Mesodermal cell (in vitro differentiated cells): ENCODE data around the gene MACF1.

ENCODE experiments used
- H3K27ac ChIP-seq: 2 replicates; pipeline ENCODE4 v1.7.0; 2013; ENCODE audit warnings: mild to moderate bottlenecking, low read depth, low read length, moderate library complexity; ENCODE audit not compliant: severe bottlenecking
- H3K36me3 ChIP-seq: 2 replicates; pipeline ENCODE4 v1.7.1; 2013; ENCODE audit warnings: mild to moderate bottlenecking, low read length, moderate library complexity; ENCODE audit not compliant: control insufficient read depth, insufficient read depth
- H3K4me1 ChIP-seq: one replicate; pipeline ENCODE4 v1.7.1; 2013; ENCODE audit warnings: mild to moderate bottlenecking, low read length; ENCODE audit not compliant: insufficient read depth, control insufficient read depth, poor library complexity, severe bottlenecking
- H3K4me3 ChIP-seq: 2 replicates; pipeline ENCODE4 v1.7.0; 2013; ENCODE audit warnings: low read length, control low read depth, mild to moderate bottlenecking; ENCODE audit not compliant: insufficient read depth, poor library complexity, severe bottlenecking; ENCODE audit errors: extremely low read depth
- H3K9me3 ChIP-seq: 2 replicates; pipeline ENCODE4 v1.7.1; 2013; ENCODE audit warnings: mild to moderate bottlenecking, low read length, moderate library complexity; ENCODE audit not compliant: control insufficient read depth
- WGBS, 2 experiments: methylation state at CpG; one replicate each; pipeline ENCODE4 v1.1.5; 2013; ENCODE audit warnings: missing lambda C conversion rate in 2 of 2; ENCODE audit not compliant: insufficient coverage in 2 of 2; 5-methylcytosine and 5-hydroxymethylcytosine counted together

MACF1 gene

DNA sequence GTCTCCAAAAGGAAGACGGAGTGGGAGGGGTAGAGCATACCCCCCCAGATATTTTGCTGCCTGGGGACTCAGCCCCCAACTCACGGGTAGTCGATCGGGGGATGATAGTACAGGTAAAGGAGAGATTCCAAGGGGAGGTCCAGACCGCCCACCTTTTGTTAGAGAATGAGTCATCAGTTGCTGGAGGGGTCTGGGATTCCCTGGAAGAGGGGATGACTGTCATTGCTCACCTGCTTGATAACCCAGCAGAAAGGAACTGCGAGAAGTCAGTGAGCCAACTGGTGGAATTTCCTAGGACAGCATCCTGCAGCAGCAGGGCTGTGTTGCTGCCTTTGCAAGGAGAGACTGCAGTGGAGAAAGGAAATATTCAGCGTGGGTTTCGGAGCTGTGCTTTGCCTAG lies 64.4 kb downstream of the MACF1 start:
- peaks cover 53% of the 10 kb centered on the region for H3K4me1 ChIP-seq
- WGBS, 2 experiments, result 28 to 46% methylated on average over 3 to 5 of the region's 8 CpGs
- no peak overlapping the region for H3K4me3 ChIP-seq
- H3K36me3 ChIP-seq, result peaks cover 41% of the 10 kb centered on the region
- no peaks in the 10 kb centered on the region for H3K9me3 ChIP-seq
- H3K27ac ChIP-seq, result peak overlapping the region; percentile 71

DNA sequence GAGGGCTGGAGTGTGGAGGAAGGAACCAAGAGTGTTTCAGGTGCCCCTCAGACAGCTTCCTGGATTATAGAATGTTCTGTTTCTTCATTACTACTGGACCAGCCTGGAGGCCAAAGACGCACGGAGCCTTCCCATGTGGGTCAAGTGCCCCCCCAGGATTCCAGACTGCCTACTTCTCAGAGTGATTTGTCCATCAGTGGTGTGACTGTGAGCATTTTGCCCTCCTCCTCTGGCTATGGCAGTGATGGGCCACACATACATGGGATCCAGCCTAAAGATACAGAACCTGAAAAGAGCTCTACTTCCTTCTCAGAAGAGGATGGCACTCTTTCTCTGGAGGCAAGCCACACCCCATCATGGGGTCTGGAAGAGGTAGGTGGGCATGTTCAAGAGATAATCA lies 64.9 kb downstream of the MACF1 start:
- WGBS, 2 experiments, result 70 to 100% methylated on average over 2 of the region's 2 CpGs
- H3K9me3 ChIP-seq, result no peaks in the 10 kb centered on the region
- peaks cover 38% of the 10 kb centered on the region for H3K36me3 ChIP-seq
- no peak overlapping the region for H3K4me3 ChIP-seq
- H3K27ac ChIP-seq, result peak overlapping the region; percentile 39
- H3K4me1 ChIP-seq, result peaks cover 53% of the 10 kb centered on the region

DNA sequence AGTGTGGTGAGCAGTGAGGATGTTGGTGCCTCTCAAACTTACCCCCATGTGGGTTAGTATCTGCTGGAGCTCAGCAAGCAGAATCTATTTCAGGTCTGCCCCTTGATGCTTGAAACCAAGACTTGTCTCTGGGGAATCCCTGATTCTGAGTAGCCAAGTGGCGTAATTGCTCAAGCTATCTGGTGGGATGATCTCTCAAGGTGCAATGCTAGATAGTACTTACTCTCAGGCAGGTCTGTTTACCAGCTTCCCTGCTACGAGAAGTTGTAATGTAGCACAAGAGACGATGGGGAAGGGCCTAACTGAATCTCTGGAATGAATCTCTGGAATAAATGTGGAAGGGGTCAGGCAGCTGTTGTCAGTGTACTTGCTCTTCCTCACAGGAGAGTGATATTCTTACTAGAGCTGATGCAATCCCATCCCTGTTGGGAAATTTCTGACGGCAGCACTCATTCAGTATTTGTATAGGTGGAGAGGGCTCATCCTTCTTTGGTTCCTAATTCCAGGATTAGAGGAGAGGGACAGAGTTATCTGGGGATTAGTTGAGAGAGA lies 65.4 kb downstream of the MACF1 start:
- no peak overlapping the region for H3K4me3 ChIP-seq
- peaks cover 53% of the 10 kb centered on the region for H3K4me1 ChIP-seq
- no peaks in the 10 kb centered on the region for H3K9me3 ChIP-seq
- H3K27ac ChIP-seq, result peak overlapping the region; percentile 39
- WGBS, 2 experiments, result 85 to 92% methylated on average over 4 of the region's 4 CpGs
- peaks cover 38% of the 10 kb centered on the region for H3K36me3 ChIP-seq

DNA sequence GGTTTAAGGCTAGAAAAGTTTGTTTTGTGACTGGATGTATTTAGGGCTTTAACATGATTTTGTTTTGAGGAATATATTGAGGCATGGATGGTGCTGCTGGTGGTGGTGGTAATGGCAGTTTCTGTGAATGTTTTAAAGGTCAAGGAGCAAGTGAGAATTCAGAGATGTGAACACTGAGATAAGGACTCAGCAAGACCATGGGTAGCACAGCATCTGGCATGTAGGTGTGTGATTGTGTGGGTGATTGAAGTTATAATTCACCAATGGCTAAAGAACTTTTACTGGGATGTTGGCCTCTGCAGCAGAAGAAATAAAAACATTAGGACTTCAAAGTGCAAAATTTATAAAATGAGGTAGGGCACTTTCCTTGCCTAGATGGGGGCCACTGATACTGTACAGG lies 65.9 kb downstream of the MACF1 start:
- no peak overlapping the region for H3K4me3 ChIP-seq
- peaks cover 41% of the 10 kb centered on the region for H3K36me3 ChIP-seq
- no peak overlapping the region for H3K27ac ChIP-seq
- H3K4me1 ChIP-seq, result peaks cover 56% of the 10 kb centered on the region
- no peaks in the 10 kb centered on the region for H3K9me3 ChIP-seq

DNA sequence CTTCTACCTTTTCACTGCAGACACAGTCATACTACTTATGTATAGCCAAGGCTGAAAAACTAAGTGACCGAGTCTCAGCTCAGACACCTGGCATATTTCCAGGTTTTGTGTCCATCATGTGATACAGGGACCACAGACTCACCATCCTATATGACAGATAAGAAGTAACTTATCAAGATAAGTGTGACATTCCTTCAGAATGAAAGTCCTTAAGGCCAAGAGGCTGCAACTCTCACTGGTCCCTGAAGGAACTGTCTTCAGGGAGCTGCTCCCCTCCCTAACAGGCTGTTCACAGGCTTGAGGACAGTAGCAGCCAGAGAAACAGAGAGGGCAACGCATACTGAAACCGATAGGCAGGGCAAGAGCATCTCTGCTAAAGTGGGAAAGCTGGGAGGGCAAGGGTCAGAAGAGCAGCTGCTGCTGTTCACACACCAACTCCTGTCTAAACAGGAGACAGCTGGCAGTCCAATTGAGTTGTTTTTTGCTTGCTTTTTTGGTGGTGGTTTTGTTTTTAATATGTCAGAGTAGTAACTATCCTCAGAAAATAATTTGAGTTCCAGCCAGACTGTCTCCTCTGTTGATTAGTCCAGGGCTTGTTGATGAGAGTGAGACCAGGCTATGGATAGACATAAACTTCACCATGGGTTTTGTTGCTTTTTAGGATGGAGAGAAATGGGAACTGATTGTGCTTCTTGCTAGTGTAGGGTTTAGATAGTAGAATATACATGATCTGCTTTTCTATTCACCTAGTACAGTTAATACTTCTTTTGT lies 67.7 kb downstream of the MACF1 start:
- 42 to 74% methylated on average over 2 to 3 of the region's 3 CpGs for WGBS, 2 experiments
- H3K4me1 ChIP-seq, result peaks cover 51% of the 10 kb centered on the region

DNA sequence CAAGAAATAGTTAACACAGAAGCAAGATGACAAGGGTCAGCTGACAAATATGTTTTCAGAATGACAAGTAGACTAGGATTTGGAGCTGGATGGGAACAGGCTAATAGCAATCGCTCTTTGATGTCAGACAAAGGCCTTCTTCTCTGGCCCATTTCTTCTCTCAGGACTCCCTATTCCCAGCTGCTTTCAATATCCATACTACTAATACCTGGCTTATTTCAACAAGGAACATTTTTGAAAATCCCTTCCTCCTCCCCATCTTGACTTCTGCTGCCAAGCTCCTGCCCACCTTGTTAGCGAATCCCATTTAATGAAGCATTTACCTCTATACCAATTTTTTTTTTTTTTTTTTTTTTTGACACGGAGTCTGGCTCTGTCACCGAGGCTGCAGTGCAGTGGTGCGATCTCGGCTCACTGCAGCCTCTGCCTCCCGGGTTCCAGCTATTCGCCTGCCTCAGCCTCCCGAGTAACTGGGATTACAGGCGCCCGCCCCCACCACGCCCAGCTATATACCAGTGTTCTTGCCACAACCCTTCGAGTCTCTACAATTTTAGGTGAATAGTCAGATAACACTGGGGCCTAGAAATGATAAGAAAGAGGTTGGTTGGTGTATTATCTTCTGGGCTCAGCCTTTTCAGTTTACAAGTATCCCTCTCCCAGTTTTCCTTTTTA lies 68.4 kb downstream of the MACF1 start:
- Histone ChIP-seq H3K4me1 (peaks cover 44% of the 10 kb centered on the region), H3K4me3 (no peak overlapping the region)

More for the DNA sequence above, 67.7 kb downstream of the MACF1 start:
- peaks cover 42% of the 10 kb centered on the region for H3K36me3 ChIP-seq
- no peaks in the 10 kb centered on the region for H3K9me3 ChIP-seq
- H3K27ac ChIP-seq, result peak overlapping the region; percentile 11
- H3K4me3 ChIP-seq, result no peak overlapping the region

DNA sequence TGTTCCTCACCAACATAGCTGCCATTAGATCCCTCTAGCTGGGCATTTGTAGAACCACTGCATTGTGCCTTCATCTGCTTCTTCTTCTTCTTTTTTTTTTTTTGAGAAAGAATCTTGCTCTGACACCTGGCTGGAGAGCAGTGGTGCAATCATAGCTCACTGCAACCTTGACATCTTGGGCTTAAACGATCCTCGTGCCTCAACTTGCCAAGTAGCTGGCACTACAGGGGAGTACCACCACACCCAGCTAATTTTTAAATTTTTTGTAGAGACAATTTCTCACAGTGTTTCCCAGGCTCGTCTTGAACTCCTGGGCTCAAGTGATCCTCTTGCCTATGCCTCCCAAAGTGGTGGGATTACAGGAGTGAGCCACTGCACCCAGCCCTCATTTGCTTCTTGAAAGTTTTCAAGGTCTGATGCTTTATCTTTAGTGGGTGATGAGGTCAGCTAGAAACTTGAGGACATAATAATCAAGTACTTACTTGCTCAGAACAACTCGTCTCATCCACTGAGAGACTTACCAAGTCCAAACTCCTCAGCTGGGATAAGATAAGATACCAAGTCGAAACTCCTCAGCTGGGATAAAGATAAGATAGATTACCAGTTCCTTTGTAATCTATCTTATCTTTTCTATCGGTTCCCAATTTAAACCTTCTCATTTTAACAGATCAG lies 71.5 kb downstream of the MACF1 start:
- H3K4me1 ChIP-seq, result peaks cover 17% of the 10 kb centered on the region
- H3K36me3 ChIP-seq, result peaks cover 35% of the 10 kb centered on the region
- no peak overlapping the region for H3K27ac ChIP-seq
- H3K9me3 ChIP-seq, result no peaks in the 10 kb centered on the region
- H3K4me3 ChIP-seq, result no peak overlapping the region
- 62 to 69% methylated on average over 5 of the region's 6 CpGs for WGBS, 2 experiments

More for the DNA sequence above, 68.4 kb downstream of the MACF1 start:
- H3K27ac ChIP-seq, result no peak overlapping the region
- no peaks in the 10 kb centered on the region for H3K9me3 ChIP-seq
- H3K36me3 ChIP-seq, result peaks cover 48% of the 10 kb centered on the region
- 91 to 96% methylated on average over 7 to 8 of the region's 13 CpGs for WGBS, 2 experiments

DNA sequence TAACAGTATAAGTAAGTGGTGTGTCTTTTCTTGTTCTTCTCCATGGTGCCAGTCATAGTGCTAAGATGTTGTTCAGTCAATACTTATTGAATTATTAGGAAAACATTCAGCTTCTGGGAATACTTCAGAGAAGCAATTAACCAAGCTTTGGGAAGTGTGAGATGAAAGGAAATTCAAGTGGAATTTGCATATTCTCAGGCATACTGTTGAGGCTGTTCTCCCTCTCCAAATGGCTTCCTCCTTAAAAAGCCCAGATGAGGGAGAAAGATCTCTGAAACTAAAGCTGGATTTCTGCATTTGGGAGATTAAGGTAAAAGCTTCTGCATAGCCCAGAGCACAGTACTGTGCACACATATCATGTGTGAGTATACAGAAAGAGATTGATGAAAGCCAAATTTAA lies 73.4 kb downstream of the MACF1 start:
- no peak overlapping the region for H3K4me3 ChIP-seq
- H3K9me3 ChIP-seq, result no peaks in the 10 kb centered on the region
- no peak overlapping the region for H3K27ac ChIP-seq
- peaks cover 10% of the 10 kb centered on the region for H3K4me1 ChIP-seq
- H3K36me3 ChIP-seq, result peaks cover 38% of the 10 kb centered on the region

DNA sequence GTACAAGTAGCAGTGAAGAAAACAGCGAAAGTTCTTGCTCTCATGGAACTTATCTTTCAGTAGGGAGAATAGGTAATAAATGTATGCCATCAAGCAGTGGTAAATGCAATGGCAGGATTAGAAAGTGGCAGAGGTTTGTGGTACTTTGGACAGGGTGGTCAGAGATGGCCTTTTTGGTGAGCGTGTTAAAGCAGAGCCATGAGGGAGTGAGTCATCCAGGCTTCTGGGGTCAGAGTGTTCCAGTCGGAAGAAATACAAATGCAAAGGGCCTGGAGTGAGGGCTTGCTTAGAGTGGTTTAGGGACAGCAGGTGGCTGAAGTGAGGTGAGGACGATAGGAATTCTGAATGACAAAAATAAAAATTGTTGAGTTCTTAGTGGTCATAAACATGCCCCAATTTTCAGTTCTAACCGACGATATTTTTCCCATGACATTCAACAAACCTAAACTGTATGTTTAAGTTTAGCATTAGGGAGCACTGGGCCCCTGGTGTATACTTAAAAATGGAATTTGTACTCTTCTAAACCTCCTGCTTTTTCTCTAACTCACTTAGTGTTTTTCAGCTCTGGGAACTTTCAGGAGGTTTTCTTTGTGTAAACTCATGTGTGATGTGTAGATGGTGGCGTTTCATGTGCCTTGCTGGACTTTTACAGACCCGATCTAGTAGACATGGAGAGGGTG lies 78.2 kb downstream of the MACF1 start:
- Histone ChIP-seq H3K36me3 (peaks cover 70% of the 10 kb centered on the region), H3K27ac (no peak overlapping the region), H3K9me3 (no peaks in the 10 kb centered on the region), H3K4me3 (no peak overlapping the region), H3K4me1 (no peaks in the 10 kb centered on the region)
- WGBS, 2 experiments, result 82 to 93% methylated on average over 4 to 5 of the region's 8 CpGs

DNA sequence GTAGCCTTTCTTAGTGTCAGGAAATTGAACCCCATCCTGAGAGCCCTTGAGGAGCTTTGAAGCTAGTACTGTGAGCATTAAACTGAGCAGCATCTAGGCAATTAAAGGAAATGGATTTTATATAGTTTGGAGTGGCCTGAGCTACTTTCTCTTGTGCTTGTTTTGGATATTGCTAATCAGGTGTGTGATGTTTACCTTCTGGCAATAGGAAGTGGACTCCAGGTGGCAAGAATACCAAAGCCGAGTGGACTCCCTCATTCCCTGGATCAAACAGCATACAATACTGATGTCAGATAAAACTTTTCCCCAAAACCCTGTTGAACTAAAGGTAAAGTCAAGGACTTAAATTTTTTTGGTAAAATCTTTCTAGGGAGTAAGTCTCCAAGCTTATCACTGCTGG lies 79.4 kb downstream of the MACF1 start:
- Histone ChIP-seq H3K4me1 (no peaks in the 10 kb centered on the region), H3K4me3 (no peak overlapping the region), H3K9me3 (no peaks in the 10 kb centered on the region), H3K27ac (no peak overlapping the region), H3K36me3 (peaks cover 79% of the 10 kb centered on the region)
- WGBS, 2 experiments, result no CpG with 5 or more reads among the region's 1 CpG
